NB4 (cell line): ENCODE results near the gene GTF2A1L.
A peak's percentile ranks its signal among the peaks of the same experiment; 100 is the strongest.

Source experiments
- DNase-seq: peaks from one replicate; pipeline ENCODE4 v3.0.0; 2010; ENCODE audit warnings: low read depth
- H3K4me3 ChIP-seq: one replicate; pipeline ENCODE4 v1.5.1; 2011; ENCODE audit warnings: mild to moderate bottlenecking, low read depth, low read length, moderate library complexity
- CTCF ChIP-seq: IDR thresholded peaks from one replicate; pipeline ENCODE4 v1.5.1; 2012; ENCODE audit warnings: low read depth, low read length
- MAX ChIP-seq: IDR thresholded peaks from 2 replicates; pipeline ENCODE4 v1.6.1; 2011; ENCODE audit warnings: low read depth, low read length
- MYC ChIP-seq: IDR thresholded peaks from 2 replicates; pipeline ENCODE4 v1.6.1; 2011; ENCODE audit warnings: low read depth, low read length
- POLR2A ChIP-seq: IDR thresholded peaks from 2 replicates; pipeline ENCODE4 v1.6.1; 2011; ENCODE audit warnings: mild to moderate bottlenecking; ENCODE audit not compliant: insufficient read length; ENCODE audit errors: extremely low read depth

Gene GTF2A1L

GRCh38 chr2:48600204-48600813, 17.3 kb upstream of the GTF2A1L start:
- no peak overlapping the region for H3K4me3 ChIP-seq
- TF ChIP-seq MYC (no peak), POLR2A (no peak), CTCF (peak; percentile 69), MAX (no peak)
- peak; percentile 61 for DNase-seq

- no peak overlapping the region for H3K4me3 ChIP-seq
- TF ChIP-seq POLR2A = no peak
- TF ChIP-seq MYC = no peak
- TF ChIP-seq CTCF = no peak
- no peak for TF ChIP-seq MAX
- no peak for DNase-seq
Measured at GRCh38 chr2:48600917-48601316, 16.7 kb upstream of the GTF2A1L start.

GRCh38 chr2:48601349-48601748, 16.3 kb upstream of the GTF2A1L start:
- no peak overlapping the region for H3K4me3 ChIP-seq
- no peak for TF ChIP-seq POLR2A
- TF ChIP-seq CTCF = peak; percentile 67
- peak; percentile 50 for DNase-seq

- TF ChIP-seq MAX (no peak), CTCF (no peak), MYC (no peak), POLR2A (no peak)
- DNase-seq = peak; percentile 66
- no peak overlapping the region for H3K4me3 ChIP-seq
Measured at GRCh38 chr2:48605482-48606175, 12.0 kb upstream of the GTF2A1L start.

GRCh38 chr2:48607307-48608014, 10.2 kb upstream of the GTF2A1L start:
- TF ChIP-seq CTCF = no peak
- TF ChIP-seq POLR2A = no peak
- TF ChIP-seq MYC = no peak
- no peak for TF ChIP-seq MAX
- DNase-seq = no peak
- H3K4me3 ChIP-seq = no peak overlapping the region
